Kidney epithelial cell (primary cell): ENCODE data around the gene C1orf50. TPM values are rescaled to one million over a fixed set of nuclear protein-coding genes. Genes with fewer than 3 reads are reported as not detected.

Source experiments
- DNase-seq: peaks from one replicate; pipeline ENCODE4 v3.0.0-alpha.2; 2010; ENCODE audit warnings: low read depth
- H3K27me3 ChIP-seq: 2 replicates; pipeline ENCODE4 v1.6.0; 2011; ENCODE audit warnings: low read length; ENCODE audit not compliant: control insufficient read depth, insufficient read depth
- H3K36me3 ChIP-seq: 2 replicates; pipeline ENCODE4 v1.5.1; 2011; ENCODE audit warnings: low read length; ENCODE audit not compliant: control insufficient read depth, insufficient read depth
- H3K4me3 ChIP-seq: 2 replicates; pipeline ENCODE4 v1.5.1; 2011; ENCODE audit warnings: low read depth, mild to moderate bottlenecking, control low read depth, low read length
- total RNA-seq: library from RNA; depleted of rRNA; stranded (reverse); fragments of >200 nt; gene quantifications from 2 replicates; pipeline ENCODE4 v1.2.3, GENCODE V29; 2015
- TF ChIP-seq, protein P1 (sequence below): IDR thresholded peaks from 2 replicates; pipeline ENCODE4 v1.5.1; 2011; ENCODE audit warnings: mild to moderate bottlenecking, moderate library complexity, low read length, control low read depth, inconsistent platforms; ENCODE audit not compliant: insufficient read depth, poor library complexity, severe bottlenecking

C1orf50 gene
- total RNA-seq, 1 donor from 2014 or later: 4.6 TPM

- Histone ChIP-seq H3K27me3 (no peaks in the 10 kb centered on the region), H3K4me3 (no peak overlapping the region), H3K36me3 (peaks cover under 1% of the 10 kb centered on the region)
- TF ChIP-seq, protein P1, sequence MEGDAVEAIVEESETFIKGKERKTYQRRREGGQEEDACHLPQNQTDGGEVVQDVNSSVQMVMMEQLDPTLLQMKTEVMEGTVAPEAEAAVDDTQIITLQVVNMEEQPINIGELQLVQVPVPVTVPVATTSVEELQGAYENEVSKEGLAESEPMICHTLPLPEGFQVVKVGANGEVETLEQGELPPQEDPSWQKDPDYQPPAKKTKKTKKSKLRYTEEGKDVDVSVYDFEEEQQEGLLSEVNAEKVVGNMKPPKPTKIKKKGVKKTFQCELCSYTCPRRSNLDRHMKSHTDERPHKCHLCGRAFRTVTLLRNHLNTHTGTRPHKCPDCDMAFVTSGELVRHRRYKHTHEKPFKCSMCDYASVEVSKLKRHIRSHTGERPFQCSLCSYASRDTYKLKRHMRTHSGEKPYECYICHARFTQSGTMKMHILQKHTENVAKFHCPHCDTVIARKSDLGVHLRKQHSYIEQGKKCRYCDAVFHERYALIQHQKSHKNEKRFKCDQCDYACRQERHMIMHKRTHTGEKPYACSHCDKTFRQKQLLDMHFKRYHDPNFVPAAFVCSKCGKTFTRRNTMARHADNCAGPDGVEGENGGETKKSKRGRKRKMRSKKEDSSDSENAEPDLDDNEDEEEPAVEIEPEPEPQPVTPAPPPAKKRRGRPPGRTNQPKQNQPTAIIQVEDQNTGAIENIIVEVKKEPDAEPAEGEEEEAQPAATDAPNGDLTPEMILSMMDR: no peak
- no peak for DNase-seq
Measured at GRCh38 chr1:42761567-42761966, 5.5 kb upstream of the C1orf50 start.

DNA sequence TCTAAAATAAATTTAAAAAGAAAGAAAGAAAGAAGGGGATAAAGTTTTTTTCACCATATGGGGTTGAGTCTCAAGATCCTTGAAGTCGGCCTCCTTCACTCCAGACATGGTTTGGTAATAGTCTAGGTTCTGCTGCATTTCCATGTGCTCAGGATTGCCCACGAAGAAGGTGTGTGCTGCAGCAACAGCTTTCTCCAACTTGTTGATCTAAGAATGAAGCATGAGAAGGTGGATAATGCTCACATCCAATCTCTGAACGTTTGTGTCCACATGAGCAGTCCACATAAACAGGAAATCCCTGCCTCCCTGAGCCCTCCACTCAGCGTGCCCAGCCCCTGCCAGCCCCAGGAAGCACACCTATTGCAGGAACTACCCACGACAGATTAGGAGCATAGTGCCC lies 4.8 kb upstream of the C1orf50 start:
- DNase-seq: no peak
- H3K4me3 ChIP-seq: no peak overlapping the region

DNA sequence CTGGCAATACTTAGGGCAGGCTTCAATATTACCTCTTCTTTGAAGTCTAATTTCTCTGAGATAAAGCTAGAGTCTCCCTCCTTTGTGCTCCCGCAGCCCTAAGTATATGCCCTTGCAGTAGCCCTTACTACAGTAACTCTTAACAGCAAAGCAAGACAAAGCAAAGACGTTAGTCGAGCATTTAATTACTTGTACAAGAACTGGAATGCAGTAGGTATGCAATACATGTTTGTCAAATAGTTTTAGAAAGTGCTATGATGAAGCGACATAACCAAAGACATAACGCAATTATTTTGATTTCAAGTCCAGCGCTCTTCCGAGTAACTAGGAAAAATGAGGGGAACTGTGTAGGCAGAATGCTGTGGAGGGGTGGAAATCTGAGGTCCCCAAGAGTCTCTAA lies 1.8 kb upstream of the C1orf50 start:
- TF ChIP-seq, protein P1: no peak
- H3K36me3 ChIP-seq: no peaks in the 10 kb centered on the region
- no peak for DNase-seq

More for the DNA sequence above, 4.8 kb upstream of the C1orf50 start:
- TF ChIP-seq, protein P1: no peak
- Histone ChIP-seq H3K27me3 (no peaks in the 10 kb centered on the region), H3K36me3 (no peaks in the 10 kb centered on the region)

GRCh38 chr1:42765832-42766740 lies 963 bp upstream of the C1orf50 start:
- H3K27me3 ChIP-seq: no peaks in the 10 kb centered on the region
- H3K36me3 ChIP-seq: no peaks in the 10 kb centered on the region
- peak; percentile 50 for DNase-seq
- TF ChIP-seq, protein P1: peak; percentile 68
- H3K4me3 ChIP-seq: peak overlapping the region; percentile 96

More for the DNA sequence above, 1.8 kb upstream of the C1orf50 start:
- peak overlapping the region; percentile 96 for H3K4me3 ChIP-seq
- H3K27me3 ChIP-seq: no peaks in the 10 kb centered on the region

DNA sequence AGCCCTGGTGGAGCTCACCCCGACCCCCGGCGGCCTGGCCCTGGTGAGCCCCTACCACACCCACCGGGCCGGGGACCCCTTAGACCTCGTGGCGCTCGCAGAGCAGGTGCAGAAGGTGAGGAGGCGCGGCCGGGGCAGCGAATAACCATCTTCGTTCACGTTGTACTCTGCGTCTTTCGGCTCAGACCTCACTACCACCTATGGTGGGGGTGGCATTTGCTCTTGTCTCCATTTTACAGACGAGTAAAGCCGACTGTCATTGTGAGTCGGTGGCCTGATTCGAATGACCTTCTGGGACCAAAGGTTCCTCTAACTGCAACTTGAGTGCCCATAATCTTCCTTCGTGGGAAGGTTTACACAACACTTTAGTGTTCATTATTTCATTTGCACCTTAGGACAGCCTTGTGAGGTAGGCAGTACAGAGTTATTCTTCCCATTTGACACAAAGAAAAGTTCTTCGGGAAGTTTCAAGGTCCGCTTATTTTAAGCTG lies 506 bp downstream of the C1orf50 start:
- Histone ChIP-seq H3K27me3 (no peaks in the 10 kb centered on the region), H3K4me3 (peak overlapping the region; percentile 96), H3K36me3 (no peaks in the 10 kb centered on the region)
- TF ChIP-seq, protein P1: no peak
- DNase-seq: no peak

GRCh38 chr1:42768172-42768571 lies 1.1 kb downstream of the C1orf50 start:
- TF ChIP-seq, protein P1: no peak
- Histone ChIP-seq H3K36me3 (no peaks in the 10 kb centered on the region), H3K27me3 (no peaks in the 10 kb centered on the region), H3K4me3 (peak overlapping the region; percentile 96)
- no peak for DNase-seq
